HCT116 (cell line): ENCODE results near the gene UQCC2. TPM values are rescaled to one million over a fixed set of nuclear protein-coding genes. Genes with fewer than 3 reads are reported as not detected.

ENCODE experiments used
- ATAC-seq: fragments of 200-7000 bp; cut with Tn5 transposase; 2 replicates; pipeline ENCODE4 v1.9.1; 2020; ENCODE audit warnings: mild to moderate bottlenecking, moderate library complexity
- BruUV-seq: library from RNA; stranded (reverse); fragments of 400-500 nt; replicated peaks from 2 replicates; lab custom pipeline; 2021; lab: Mats Ljungman, UMichigan
- CTCF ChIA-PET: fragments of 300-600 bp; sonication (Branson Sonifier 250); formaldehyde crosslinking; loops from one replicate; lab custom pipeline; 2021; ENCODE audit warnings: antibody characterized with exemption; lab: Charles Lee
- POLR2A ChIA-PET: fragments of 300-600, 350-600 bp; sonication (Branson Sonifier 250); formaldehyde crosslinking; loops from one replicate; lab custom pipeline; 2021; ENCODE audit warnings: antibody characterized with exemption; lab: Charles Lee
- RAD21 ChIA-PET, 2 experiments: fragments of 300-600 bp; sonication (Branson Sonifier 250); formaldehyde crosslinking; loops; one replicate each; lab custom pipeline; 2023; ENCODE audit warnings: low total read pairs in 2 of 2; ENCODE audit not compliant: uncharacterized antibody in 2 of 2, unreplicated experiment in 2 of 2, low non-redundant PET in 1 of 2; lab: Charles Lee
- DNase-seq: peaks from one replicate; pipeline ENCODE4 v3.0.0-alpha.2; 2010; ENCODE audit warnings: low read depth, low spot score
- H2AFZ ChIP-seq: fragments of 200-600 bp; shearing (Covaris generic), sonication (generic); 2 replicates; pipeline ENCODE4 v1.6.1; 2017; ENCODE audit warnings: low read depth, mixed run types, mixed read lengths, antibody characterized with exemption, low read length; ENCODE audit not compliant: poor library complexity, severe bottlenecking
- H3K27ac ChIP-seq: 2 replicates; pipeline ENCODE4 v1.5.1; 2012; ENCODE audit warnings: low read depth, low read length
- H3K27me3 ChIP-seq: fragments of 200-600 bp; sonication (generic); 2 replicates; pipeline ENCODE4 v1.6.1; 2016; ENCODE audit warnings: mixed run types, low read length, mixed read lengths; ENCODE audit not compliant: insufficient read depth
- H3K36me3 ChIP-seq, 2 experiments: fragments of 200-500 bp in 1 of 2; fragments of 200-600 bp in 1 of 2; sonication (Bioruptor generic) in 1 of 2; sonication (generic) in 1 of 2; 2 replicates each; pipeline versions ENCODE4 v1.5.1 to v1.6.1; 2014 to 2016; ENCODE audit warnings: low read length in 2 of 2, inconsistent platforms in 1 of 2, mixed read lengths in 1 of 2, mixed run types in 1 of 2; ENCODE audit not compliant: insufficient read depth in 2 of 2, control insufficient read depth in 1 of 2
- H3K4me1 ChIP-seq, 2 experiments: fragments of 200-600 bp in 1 of 2; sonication (generic) in 1 of 2; 2 replicates each; pipeline versions ENCODE4 v1.5.1 to v1.6.1; 2012 to 2017; ENCODE audit warnings: low read length in 2 of 2, inconsistent platforms in 1 of 2, mild to moderate bottlenecking in 1 of 2, mixed read lengths in 1 of 2, mixed run types in 1 of 2, moderate library complexity in 1 of 2; ENCODE audit not compliant: insufficient read depth in 2 of 2, control insufficient read depth in 1 of 2
- H3K4me2 ChIP-seq: fragments of 200-600 bp; sonication (generic); 2 replicates; pipeline ENCODE4 v1.6.1; 2017; ENCODE audit warnings: mixed run types, low read length, mixed read lengths
- H3K4me3 ChIP-seq, 2 experiments: fragments of 200-600 bp in 1 of 2; sonication (generic) in 1 of 2; replicated peaks in 1 of 2; 2 replicates each; pipeline ENCODE4 v1.5.1; 2011 to 2016; ENCODE audit warnings: low read length in 2 of 2, control low read depth in 1 of 2, low read depth in 1 of 2, mild to moderate bottlenecking in 1 of 2, mixed read lengths in 1 of 2, mixed run types in 1 of 2
- H3K79me2 ChIP-seq: fragments of 200-600 bp; sonication (generic); 2 replicates; pipeline ENCODE4 v1.6.1; 2017; ENCODE audit warnings: mild to moderate bottlenecking, mixed run types, low read length, moderate library complexity, mixed read lengths; ENCODE audit not compliant: insufficient read depth
- H3K9ac ChIP-seq: fragments of 200-600 bp; sonication (generic); 2 replicates; pipeline ENCODE4 v1.6.1; 2016; ENCODE audit warnings: low read length, mixed read lengths
- H3K9me2 ChIP-seq: fragments of 200-600 bp; sonication (generic), shearing (Covaris generic); 2 replicates; pipeline ENCODE4 v1.6.1; 2017; ENCODE audit warnings: mixed run types, mild to moderate bottlenecking, moderate library complexity; ENCODE audit not compliant: insufficient read depth
- H3K9me3 ChIP-seq, 2 experiments: fragments of 200-500 bp in 1 of 2; fragments of 200-600 bp in 1 of 2; sonication (Bioruptor generic) in 1 of 2; sonication (generic) in 1 of 2; 2 replicates each; pipeline ENCODE4 v1.6.1; 2014 to 2017; ENCODE audit warnings: low read length in 2 of 2, mixed read lengths in 2 of 2, inconsistent platforms in 1 of 2, low read depth in 1 of 2, mild to moderate bottlenecking in 1 of 2, mixed run types in 1 of 2, moderate library complexity in 1 of 2; ENCODE audit not compliant: control insufficient read depth in 1 of 2, insufficient read depth in 1 of 2
- H4K20me1 ChIP-seq: fragments of 200-600 bp; sonication (generic), shearing (Covaris generic); 2 replicates; pipeline ENCODE4 v1.6.1; 2017; ENCODE audit warnings: mixed run types, mild to moderate bottlenecking, moderate library complexity; ENCODE audit not compliant: insufficient read depth
- EGR1 ChIP-seq: IDR thresholded peaks from 2 replicates; pipeline ENCODE4 v1.6.1; 2012; ENCODE audit warnings: low read depth
- ELF1 ChIP-seq: IDR thresholded peaks from 2 replicates; pipeline ENCODE4 v1.6.1; 2012; ENCODE audit warnings: low read depth, borderline replicate concordance
- EZH2phosphoT487 ChIP-seq: fragments of 200-600 bp; IDR thresholded peaks from 2 replicates; pipeline ENCODE4 v1.6.1; 2018; ENCODE audit warnings: antibody characterized with exemption, borderline replicate concordance
- FOSL1 ChIP-seq: IDR thresholded peaks from 2 replicates; pipeline ENCODE4 v1.6.1; 2012; ENCODE audit warnings: low read depth
- RAD21 ChIP-seq: IDR thresholded peaks from 2 replicates; pipeline ENCODE4 v1.6.1; 2012; ENCODE audit warnings: low read depth, mild to moderate bottlenecking
- SRF ChIP-seq: IDR thresholded peaks from 2 replicates; pipeline ENCODE4 v1.6.1; 2012; ENCODE audit warnings: low read depth
- ZBTB33 ChIP-seq: IDR thresholded peaks from 2 replicates; pipeline ENCODE4 v1.6.1; 2011; ENCODE audit warnings: mild to moderate bottlenecking, low read length, moderate library complexity; ENCODE audit not compliant: insufficient replicate concordance; ENCODE audit errors: extremely low read depth
- ZFX ChIP-seq: fragments of 450-650 bp; IDR thresholded peaks from 2 replicates; pipeline ENCODE4 v1.6.1; 2017
- intact Hi-C: fragments of 100-400 bp; cut with micrococcal nuclease; formaldehyde crosslinking; loops from 2 replicates; pipeline ENCODE4 v1.10.0; 2022
- total RNA-seq: library from RNA; stranded (reverse); gene quantifications from one replicate; pipeline ENCODE4 v1.2.1, GENCODE V29; 2021; ENCODE audit not compliant: unreplicated experiment

UQCC2 gene
- total RNA-seq, 1 experiment from 2014 or later: 95.1 TPM

- Histone ChIP-seq H3K36me3 (peaks cover 0 to 10% of the 10 kb centered on the region in 2 experiments; a peak in 2 of 4 replicates), H3K9me2 (no peaks in the 10 kb centered on the region), H3K9ac (no peak overlapping the region), H3K4me2 (no peak overlapping the region), H3K27me3 (no peaks in the 10 kb centered on the region), H4K20me1 (no peaks in the 10 kb centered on the region), H3K9me3 (no peaks in the 10 kb centered on the region), H3K4me3 (no peak overlapping the region), H3K27ac (no peak overlapping the region), H3K4me1 (peaks cover 27 to 46% of the 10 kb centered on the region in 2 experiments), H3K79me2 (peaks cover 17% of the 10 kb centered on the region), H2AFZ (no peak overlapping the region)
- BruUV-seq: no TSS peak
- POLR2A ChIA-PET: no interaction called here
- ATAC-seq: no peak
- TF ChIP-seq EZH2phosphoT487 (no peak), ZBTB33 (no peak), FOSL1 (no peak), ELF1 (no peak), EGR1 (no peak)
- intact Hi-C loops: no loop called here
- RAD21 ChIA-PET: no interaction called here
- CTCF ChIA-PET: interaction anchor here (1.1 kb wide), 1 partner anchor 59 kb away, joined by 3 read pairs; no protein-coding TSS in a partner anchor
- DNase-seq: no peak
These were observed 3.0 kb upstream of the UQCC2 start for GRCh38 chr6:33714385-33715040.

GRCh38 chr6:33713786-33714185 lies 2.3 kb upstream of the UQCC2 start:
- H4K20me1 ChIP-seq: no peaks in the 10 kb centered on the region
- intact Hi-C loops: no loop called here
- no peak overlapping the region for H3K27ac ChIP-seq
- no peak for ATAC-seq
- no peak for DNase-seq
- no peak overlapping the region for H3K9ac ChIP-seq
- no peaks in the 10 kb centered on the region for H3K9me3 ChIP-seq
- no peaks in the 10 kb centered on the region for H3K9me2 ChIP-seq
- H3K4me2 ChIP-seq: no peak overlapping the region
- no peak overlapping the region for H2AFZ ChIP-seq
- no peaks in the 10 kb centered on the region for H3K27me3 ChIP-seq
- peaks cover 27 to 46% of the 10 kb centered on the region in 2 experiments for H3K4me1 ChIP-seq
- H3K4me3 ChIP-seq: no peak overlapping the region
- POLR2A ChIA-PET: no interaction called here
- TF ChIP-seq RAD21: no peak
- no peak for TF ChIP-seq EZH2phosphoT487
- no peak for TF ChIP-seq ZFX
- no peak for TF ChIP-seq SRF
- no peak for TF ChIP-seq EGR1
- CTCF ChIA-PET: interaction anchor here (1.0 kb wide), 1 partner anchor 31 kb away, joined by 3 read pairs; no protein-coding TSS in a partner anchor
- RAD21 ChIA-PET: no interaction called here
- BruUV-seq: no TSS peak
- peaks cover 2 to 17% of the 10 kb centered on the region in 2 experiments; a peak in 3 of 4 replicates for H3K36me3 ChIP-seq
- H3K79me2 ChIP-seq: peaks cover 24% of the 10 kb centered on the region
